GM12874 (cell line): ENCODE results near the gene ANKRD13D.

Source experiments
- TF ChIP-seq, protein P1 (sequence below): IDR thresholded peaks from 2 replicates; pipeline ENCODE4 v1.5.1; 2011; ENCODE audit warnings: low read depth, mild to moderate bottlenecking, control low read depth, low read length, moderate library complexity; ENCODE audit not compliant: insufficient read depth

Gene ANKRD13D

DNA sequence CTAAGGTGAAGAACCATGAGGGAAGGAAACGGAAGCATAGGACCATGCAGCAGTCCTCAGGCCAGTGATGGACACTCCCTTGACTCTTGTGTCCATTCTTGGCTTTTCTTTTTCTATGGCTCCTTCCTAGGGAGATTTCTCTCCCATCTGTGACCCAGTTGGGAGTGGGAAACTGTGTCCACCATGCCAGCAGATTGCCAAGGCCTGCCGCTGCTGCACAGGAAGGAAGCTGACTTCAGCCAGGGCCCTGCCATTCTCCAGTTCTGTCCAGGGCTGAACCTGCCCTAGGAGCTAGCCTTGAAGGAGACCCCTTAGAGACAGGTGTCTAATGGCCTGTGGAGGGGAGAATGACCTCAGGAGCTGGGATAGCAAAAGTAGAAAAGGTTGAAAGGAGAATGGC is 31.6 kb downstream of the ANKRD13D start:
- TF ChIP-seq, protein P1, sequence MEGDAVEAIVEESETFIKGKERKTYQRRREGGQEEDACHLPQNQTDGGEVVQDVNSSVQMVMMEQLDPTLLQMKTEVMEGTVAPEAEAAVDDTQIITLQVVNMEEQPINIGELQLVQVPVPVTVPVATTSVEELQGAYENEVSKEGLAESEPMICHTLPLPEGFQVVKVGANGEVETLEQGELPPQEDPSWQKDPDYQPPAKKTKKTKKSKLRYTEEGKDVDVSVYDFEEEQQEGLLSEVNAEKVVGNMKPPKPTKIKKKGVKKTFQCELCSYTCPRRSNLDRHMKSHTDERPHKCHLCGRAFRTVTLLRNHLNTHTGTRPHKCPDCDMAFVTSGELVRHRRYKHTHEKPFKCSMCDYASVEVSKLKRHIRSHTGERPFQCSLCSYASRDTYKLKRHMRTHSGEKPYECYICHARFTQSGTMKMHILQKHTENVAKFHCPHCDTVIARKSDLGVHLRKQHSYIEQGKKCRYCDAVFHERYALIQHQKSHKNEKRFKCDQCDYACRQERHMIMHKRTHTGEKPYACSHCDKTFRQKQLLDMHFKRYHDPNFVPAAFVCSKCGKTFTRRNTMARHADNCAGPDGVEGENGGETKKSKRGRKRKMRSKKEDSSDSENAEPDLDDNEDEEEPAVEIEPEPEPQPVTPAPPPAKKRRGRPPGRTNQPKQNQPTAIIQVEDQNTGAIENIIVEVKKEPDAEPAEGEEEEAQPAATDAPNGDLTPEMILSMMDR, result no peak

DNA sequence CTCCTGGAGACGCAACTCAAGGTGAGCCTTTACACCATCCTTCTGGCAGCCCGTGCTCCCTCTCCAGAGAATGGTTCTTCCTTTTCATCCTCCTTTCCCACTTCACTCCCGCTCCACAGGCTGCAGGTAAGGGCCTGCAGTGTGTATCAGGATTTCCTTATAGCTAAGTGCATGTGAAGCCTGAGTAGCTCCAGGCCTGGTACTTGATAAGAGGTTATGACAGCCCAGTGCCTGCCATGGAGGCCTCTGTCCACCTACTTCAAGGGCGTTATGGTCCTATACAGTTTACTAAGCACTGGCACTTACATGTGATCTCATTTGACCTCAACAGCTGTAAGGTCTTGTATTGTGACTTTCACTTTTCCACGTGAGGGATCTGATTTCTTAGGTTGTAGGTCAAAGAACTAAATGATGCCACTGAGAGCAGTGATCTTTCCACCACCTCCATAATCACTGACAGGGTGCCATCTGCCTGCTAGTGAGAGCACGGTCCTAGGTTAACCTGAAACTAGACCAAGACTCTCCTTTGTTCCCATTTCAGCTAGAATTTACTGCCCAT is 32.3 kb downstream of the ANKRD13D start:
- TF ChIP-seq, protein P1, result no peak

DNA sequence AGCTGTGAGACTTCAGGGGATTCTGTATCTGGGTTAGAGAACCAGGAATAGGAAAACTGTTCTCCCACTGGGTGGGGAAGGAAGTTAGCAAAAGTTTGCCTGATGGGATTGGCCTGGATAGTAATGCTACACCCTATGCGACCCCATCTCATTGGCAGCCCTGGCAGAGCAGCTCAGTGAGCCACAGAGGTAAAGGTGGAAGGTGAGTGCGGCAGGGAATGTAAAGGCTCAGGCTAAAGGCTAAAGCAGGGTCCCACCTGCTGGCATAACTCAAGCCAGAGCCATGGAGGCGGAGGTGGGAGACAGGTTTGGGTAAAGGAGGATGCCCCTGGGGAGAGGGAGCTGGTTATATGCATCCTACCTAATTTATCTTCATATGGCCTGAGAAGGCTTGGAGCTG is 32.9 kb downstream of the ANKRD13D start:
- TF ChIP-seq, protein P1, result no peak

DNA sequence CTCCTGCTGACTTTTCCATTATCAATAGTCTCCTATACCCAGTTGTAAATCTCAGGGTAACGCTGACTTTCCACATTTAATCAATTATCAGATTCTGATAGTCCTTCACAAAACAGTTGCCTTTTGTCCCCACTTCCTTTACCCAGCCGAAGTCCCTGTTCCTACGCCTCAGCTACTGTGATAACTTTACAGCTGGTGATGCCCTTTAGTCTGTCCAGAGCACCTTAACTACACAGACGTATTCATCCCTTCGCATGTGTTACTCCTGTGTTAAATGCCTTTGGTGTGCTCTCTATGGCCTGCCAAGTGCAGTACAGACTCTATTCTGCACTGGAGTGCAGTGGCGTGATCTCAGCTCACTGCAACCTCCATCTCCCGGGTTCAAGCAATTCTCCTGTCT is 34.4 kb downstream of the ANKRD13D start:
- TF ChIP-seq, protein P1, result no peak

DNA sequence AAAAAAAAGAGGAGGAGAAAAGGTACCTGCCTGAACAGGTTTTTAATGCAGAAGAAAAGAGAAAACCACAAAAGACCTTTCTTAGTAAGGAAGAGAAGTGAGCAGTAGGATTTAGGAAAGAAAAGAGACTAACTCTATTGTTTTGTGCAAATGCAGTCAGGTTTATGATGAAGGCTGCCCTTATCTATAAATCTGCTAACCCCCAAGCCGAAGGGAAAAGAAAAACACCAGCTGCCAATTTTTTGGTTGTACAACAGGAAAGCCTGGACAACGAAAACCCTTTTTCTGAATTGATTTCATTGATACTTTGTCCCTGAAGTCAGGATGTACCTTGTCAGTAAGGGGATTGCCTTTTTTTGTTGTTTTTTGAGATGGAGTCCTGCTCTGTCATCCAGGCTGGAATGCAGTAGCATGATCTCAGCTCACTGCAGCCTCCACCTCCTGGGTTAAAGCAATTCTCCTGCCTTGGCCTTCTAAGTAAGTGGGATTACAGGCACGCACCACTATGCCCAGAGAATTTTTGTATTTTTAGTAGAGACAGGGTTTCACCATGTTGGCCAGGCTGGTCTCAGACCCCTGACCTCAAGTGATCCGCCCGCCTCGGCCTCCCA is 43.1 kb downstream of the ANKRD13D start:
- TF ChIP-seq, protein P1, result no peak

DNA sequence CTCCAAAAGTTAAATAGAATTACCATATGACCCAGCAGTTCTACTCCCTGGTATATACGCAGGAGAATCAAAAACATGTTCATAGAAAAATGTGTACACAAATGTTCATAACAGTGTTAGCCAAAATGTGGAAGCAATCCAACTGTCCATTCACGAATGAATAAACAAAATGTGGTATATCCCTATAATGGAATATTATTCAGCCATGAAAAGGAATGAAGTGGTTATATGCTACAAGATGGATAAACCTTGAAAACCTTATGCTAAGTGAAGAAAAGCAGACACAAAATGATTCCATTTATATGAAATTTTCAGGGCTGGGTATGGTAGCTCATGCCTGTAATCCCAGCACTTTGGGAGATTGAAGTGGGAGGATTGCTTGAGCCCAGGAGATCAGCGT is 48.2 kb downstream of the ANKRD13D start:
- TF ChIP-seq, protein P1, result no peak

DNA sequence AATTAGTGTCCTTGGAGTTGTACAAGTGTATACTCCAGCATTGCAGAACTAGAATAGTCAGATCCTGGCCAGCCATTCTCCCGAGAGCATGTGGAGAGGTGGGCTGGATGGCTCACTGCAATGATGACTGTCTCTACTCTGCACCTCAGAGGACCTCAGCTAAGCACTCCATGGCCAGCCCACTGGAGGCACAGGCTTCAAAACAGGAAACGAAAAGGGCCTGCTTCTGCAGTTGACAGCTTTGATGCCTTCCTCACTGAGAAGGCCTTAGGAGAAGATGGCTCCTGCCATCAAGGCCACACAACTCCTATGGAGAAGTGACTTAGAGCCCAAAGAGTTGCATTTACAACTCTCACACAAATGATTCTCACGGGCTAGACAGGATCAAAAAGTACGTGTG is 55.2 kb downstream of the ANKRD13D start:
- TF ChIP-seq, protein P1, result no peak
